Measurements from ENCODE around the gene PXDC1.

DNA sequence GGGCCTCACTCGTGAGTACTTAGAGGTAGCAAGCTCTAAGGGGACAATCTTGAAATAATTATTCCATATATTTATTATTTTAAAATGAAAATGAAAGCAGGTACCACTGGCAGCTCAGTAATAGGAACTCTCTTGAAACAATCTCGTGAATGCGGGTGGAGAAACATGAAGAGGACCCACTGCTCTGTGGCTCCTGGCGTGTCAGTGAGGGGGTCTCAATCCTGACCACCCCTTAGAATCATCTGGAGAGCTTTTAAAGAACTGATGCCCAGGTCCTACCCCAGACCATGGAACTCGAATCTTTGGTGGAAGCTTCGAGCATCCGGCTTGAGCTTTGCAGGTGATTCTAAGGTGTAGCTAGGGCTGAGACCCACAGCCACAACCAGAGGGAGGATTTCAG, 23.9 kb upstream of the PXDC1 start:
- TF ChIP-seq CTCF (IDR thresholded peaks at IDR 0.05) (no peak), POLR2A (IDR thresholded peaks at IDR 0.05) (no peak)

Measured in adrenal gland (tissue), 5 donors.